Endothelial cell of umbilical vein (primary cell): ENCODE data around the gene CFAP100. TPM values are rescaled to one million over a fixed set of nuclear protein-coding genes. Genes with fewer than 3 reads are reported as not detected.

Experiments used
- BruUV-seq: library from RNA; stranded (reverse); fragments of 400-500 nt; replicated peaks from 2 replicates; lab custom pipeline; 2021; lab: Mats Ljungman, UMichigan
- CTCF ChIA-PET: fragments of 300-600, 350-600 bp; sonication (Branson Sonifier 250); formaldehyde crosslinking; loops from one replicate; lab custom pipeline; 2021; ENCODE audit warnings: antibody characterized with exemption, inconsistent platforms; lab: Charles Lee
- POLR2A ChIA-PET: fragments of 300-600, 350-600 bp; sonication (Branson Sonifier 250); formaldehyde crosslinking; loops from one replicate; lab custom pipeline; 2021; ENCODE audit warnings: antibody characterized with exemption, inconsistent platforms; lab: Charles Lee
- DNase-seq: peaks from one replicate; pipeline ENCODE4 v3.0.0-alpha.2; 2011; ENCODE audit warnings: low read depth, low spot score
- FAIRE-seq: peaks from 2 replicates; lab custom pipeline; 2011; peaks lifted over from hg19 to GRCh38; lab: Jason Lieb, UNC
- H2AFZ ChIP-seq: 2 replicates; pipeline ENCODE4 v1.6.0; 2012; ENCODE audit warnings: low read depth, low read length, control low read depth, inconsistent platforms
- H3K27ac ChIP-seq: 2 replicates; pipeline ENCODE4 v1.5.1; 2011; ENCODE audit warnings: low read depth, mild to moderate bottlenecking, control low read depth, low read length, moderate library complexity; ENCODE audit not compliant: insufficient read depth
- H3K27me3 ChIP-seq, 2 experiments: 2 replicates each; pipeline versions ENCODE4 v1.6.0 to v1.6.1; 2011; ENCODE audit warnings: low read length in 2 of 2, mixed read lengths in 1 of 2; ENCODE audit not compliant: control insufficient read depth in 2 of 2, insufficient read depth in 2 of 2
- H3K36me3 ChIP-seq, 2 experiments: 2 replicates in 1 of 2; 3 replicates in 1 of 2; pipeline ENCODE4 v1.5.1; 2011; ENCODE audit warnings: low read length in 2 of 2, mild to moderate bottlenecking in 1 of 2, moderate library complexity in 1 of 2; ENCODE audit not compliant: control insufficient read depth in 2 of 2, insufficient read depth in 2 of 2; ENCODE audit errors: extremely low read depth in 1 of 2
- H3K4me1 ChIP-seq: 3 replicates; pipeline ENCODE4 v1.5.1; 2011; ENCODE audit warnings: mild to moderate bottlenecking, low read length; ENCODE audit not compliant: control insufficient read depth, insufficient read depth; ENCODE audit errors: extremely low read depth
- H3K4me2 ChIP-seq: 2 replicates; pipeline ENCODE4 v1.6.1; 2011; ENCODE audit warnings: low read length, control low read depth, mixed read lengths; ENCODE audit not compliant: insufficient read depth
- H3K4me3 ChIP-seq, 3 experiments: fragments of 200-600 bp in 1 of 3; sonication (generic), shearing (Covaris generic) in 1 of 3; replicated peaks in 1 of 3; 2 replicates each; pipeline ENCODE4 v1.5.1; 2011 to 2016; ENCODE audit warnings: control low read depth in 3 of 3, low read length in 3 of 3, mild to moderate bottlenecking in 2 of 3, inconsistent platforms in 1 of 3, low read depth in 1 of 3, moderate library complexity in 1 of 3; ENCODE audit not compliant: insufficient read depth in 1 of 3
- H3K79me2 ChIP-seq: 2 replicates; pipeline ENCODE4 v1.6.0; 2012; ENCODE audit warnings: low read length, inconsistent platforms; ENCODE audit not compliant: control insufficient read depth, insufficient read depth
- H3K9ac ChIP-seq: replicated peaks from 2 replicates; pipeline ENCODE3; 2011; ENCODE audit warnings: low read length, control low read depth; ENCODE audit not compliant: insufficient read depth; ENCODE audit errors: extremely low read depth
- H3K9me1 ChIP-seq: replicated peaks from 3 replicates; pipeline ENCODE4 v1.6.0; 2011; ENCODE audit warnings: mild to moderate bottlenecking, low read length; ENCODE audit not compliant: control insufficient read depth, insufficient read depth; ENCODE audit errors: extremely low read depth
- H3K9me3 ChIP-seq: replicated peaks from 2 replicates; pipeline ENCODE4 v1.5.1; 2012; ENCODE audit warnings: low read length, inconsistent platforms; ENCODE audit not compliant: control insufficient read depth, insufficient read depth
- H4K20me1 ChIP-seq: replicated peaks from 2 replicates; pipeline ENCODE3; 2011; ENCODE audit warnings: mild to moderate bottlenecking, low read length; ENCODE audit not compliant: control insufficient read depth, insufficient read depth; ENCODE audit errors: extremely low read depth
- CTCF ChIP-seq, 2 donors: IDR thresholded peaks; 1 replicate in 1 of 2; 2 replicates in 1 of 2; pipeline ENCODE4 v1.5.1; 2011; ENCODE audit warnings: low read length in 2 of 2, mild to moderate bottlenecking in 2 of 2, moderate library complexity in 2 of 2, control low read depth in 1 of 2, inconsistent platforms in 1 of 2, low read depth in 1 of 2; ENCODE audit not compliant: insufficient read depth in 1 of 2; ENCODE audit errors: extremely low read depth in 1 of 2
- EZH2 ChIP-seq: IDR thresholded peaks from 2 replicates; pipeline ENCODE4 v1.6.1; 2012; ENCODE audit warnings: borderline replicate concordance, low read depth, mild to moderate bottlenecking, moderate library complexity, low read length, inconsistent platforms; ENCODE audit not compliant: severe bottlenecking
- FOS ChIP-seq: IDR thresholded peaks from 2 replicates; pipeline ENCODE4 v1.6.1; 2011; ENCODE audit warnings: mild to moderate bottlenecking, low read length, moderate library complexity, borderline replicate concordance; ENCODE audit not compliant: insufficient read depth
- GATA2 ChIP-seq: IDR thresholded peaks from 2 replicates; pipeline ENCODE4 v1.7.0; 2011; ENCODE audit warnings: low read depth, mild to moderate bottlenecking, moderate library complexity, mixed read lengths, low read length; ENCODE audit not compliant: insufficient read length, insufficient read depth
- JUN ChIP-seq: IDR thresholded peaks from 2 replicates; pipeline ENCODE4 v1.6.1; 2011; ENCODE audit warnings: borderline replicate concordance, low read depth; ENCODE audit not compliant: insufficient read length, insufficient read depth
- MAX ChIP-seq: IDR thresholded peaks from 2 replicates; pipeline ENCODE4 v1.6.1; 2011; ENCODE audit not compliant: insufficient read depth, insufficient read length
- MYC ChIP-seq: IDR thresholded peaks from one replicate; pipeline ENCODE4 v1.6.1; 2011; ENCODE audit warnings: mild to moderate bottlenecking, low read depth, low read length
- POLR2A ChIP-seq: IDR thresholded peaks from 2 replicates; pipeline ENCODE4 v1.6.1; 2012; ENCODE audit warnings: low read depth, mild to moderate bottlenecking, control low read depth, low read length
- dilution Hi-C: fragments of 300-500 bp; cut with MboI; formaldehyde crosslinking; loops from one replicate; pipeline ENCODE4 v1.15.0; 2019; ENCODE audit warnings: low sequenced_read_pairs; ENCODE audit not compliant: extremely low pct_ligation_motif_present
- intact Hi-C: fragments of 100-400 bp; cut with micrococcal nuclease; formaldehyde crosslinking; loops from one replicate; pipeline ENCODE4 v1.10.0; 2022
- polyA plus RNA-seq, 4 experiments: library from polyadenylated mRNA; depleted of rRNA in 3 of 4; stranded (reverse) in 3 of 4; unstranded in 1 of 4; fragments of >200 nt; gene quantifications; 2 replicates each; pipeline versions ENCODE4 v1.2.1 to v1.2.3, GENCODE V29; 2011 to 2012; ENCODE audit warnings: missing spikeins in 1 of 4
- total RNA-seq: library from RNA; stranded (reverse); gene quantifications from 2 replicates; pipeline ENCODE4 v1.2.3, GENCODE V29; 2021

CFAP100 gene
- total and polyA plus RNA-seq, 2 donors (not counting 3 experiments of a cell fraction or from before 2014, with no cell fraction given), result not detected

GRCh38 chr3:126395846-126396513, 1.3 kb downstream of the CFAP100 start:
- FAIRE-seq, result no peak
- CTCF ChIA-PET, result interaction anchor here (0.8 to 2.6 kb wide), 3 partner anchors 17 to 150 kb away, joined by 3 to 9 read pairs (median 3); no protein-coding TSS in a partner anchor
- BruUV-seq, result no TSS peak

More at GRCh38 chr3:126395846-126396513, 1.3 kb downstream of the CFAP100 start:
- POLR2A ChIA-PET, result no interaction called here
- no peaks in the 10 kb centered on the region for H3K36me3 ChIP-seq
- no peak for DNase-seq
- no peaks in the 10 kb centered on the region for H3K9me1 ChIP-seq
- dilution Hi-C loops (no loop called here), intact Hi-C loops (no loop called here)
- no peak for TF ChIP-seq GATA2
- no peak for TF ChIP-seq POLR2A
- TF ChIP-seq MAX, result no peak
- TF ChIP-seq JUN, result no peak
- no peak for TF ChIP-seq EZH2
- TF ChIP-seq MYC, result no peak
- no peak for TF ChIP-seq FOS
- no peak for TF ChIP-seq CTCF (IDR thresholded peaks at IDR 0.05; ENCODE audit: extremely low read depth in 1 of 2, insufficient read depth in 1 of 2, low read depth in 1 of 2, low read length in 2 of 2)
- H3K4me2 ChIP-seq, result no peak overlapping the region
- H3K79me2 ChIP-seq, result no peaks in the 10 kb centered on the region
- no peak overlapping the region for H3K27ac ChIP-seq
- no peak overlapping the region for H3K9ac ChIP-seq
- H4K20me1 ChIP-seq, result no peaks in the 10 kb centered on the region
- no peak overlapping the region for H3K4me3 ChIP-seq
- H3K27me3 ChIP-seq, result peaks cover 21 to 31% of the 10 kb centered on the region in 2 experiments
- H2AFZ ChIP-seq, result no peak overlapping the region
- no peaks in the 10 kb centered on the region for H3K4me1 ChIP-seq
- no peaks in the 10 kb centered on the region for H3K9me3 ChIP-seq
